Mesendoderm (in vitro differentiated cells): Measurements from ENCODE around the gene ZNF606.

Source experiments
- DNase-seq: peaks from one replicate; pipeline ENCODE4 v3.0.0; 2013
- H2AK5ac ChIP-seq: 2 replicates; pipeline ENCODE4 v1.6.1; 2013; ENCODE audit warnings: low read length, inconsistent platforms
- H2BK120ac ChIP-seq: 2 replicates; pipeline ENCODE4 v1.6.1; 2013; ENCODE audit warnings: low read depth, mild to moderate bottlenecking, low read length, moderate library complexity, mixed read lengths
- H2BK15ac ChIP-seq: replicated peaks from 2 replicates; pipeline ENCODE4 v1.6.1; 2013; ENCODE audit warnings: low read depth, mild to moderate bottlenecking, moderate library complexity
- H2BK5ac ChIP-seq: 2 replicates; pipeline ENCODE4 v1.6.1; 2013; ENCODE audit warnings: low read length, inconsistent platforms
- H3K18ac ChIP-seq: 2 replicates; pipeline ENCODE4 v1.6.1; 2013; ENCODE audit warnings: mild to moderate bottlenecking, low read length, mixed read lengths
- H3K23ac ChIP-seq: one replicate; pipeline ENCODE4 v1.6.1; 2013; ENCODE audit warnings: low read length
- H3K27ac ChIP-seq: 2 replicates; pipeline ENCODE4 v1.5.1; 2013; ENCODE audit warnings: low read depth, mild to moderate bottlenecking, inconsistent platforms, low read length, moderate library complexity
- H3K27me3 ChIP-seq: 2 replicates; pipeline ENCODE4 v1.6.1; 2013; ENCODE audit warnings: low read length, control low read depth, mild to moderate bottlenecking, inconsistent platforms; ENCODE audit not compliant: insufficient read depth, poor library complexity
- H3K36me3 ChIP-seq: 2 replicates; pipeline ENCODE4 v1.6.1; 2013; ENCODE audit warnings: low read length, inconsistent platforms; ENCODE audit not compliant: control insufficient read depth, insufficient read depth
- H3K4ac ChIP-seq: one replicate; pipeline ENCODE4 v1.6.1; 2013; ENCODE audit warnings: low read depth, mild to moderate bottlenecking, low read length, moderate library complexity
- H3K4me1 ChIP-seq: 2 replicates; pipeline ENCODE4 v1.6.1; 2013; ENCODE audit warnings: low read depth, low read length, inconsistent platforms; ENCODE audit not compliant: control insufficient read depth
- H3K4me2 ChIP-seq: 2 replicates; pipeline ENCODE4 v1.6.1; 2013; ENCODE audit warnings: low read length
- H3K4me3 ChIP-seq: 2 replicates; pipeline ENCODE4 v1.5.1; 2013; ENCODE audit warnings: mild to moderate bottlenecking, low read length
- H3K56ac ChIP-seq: one replicate; pipeline ENCODE4 v1.6.1; 2013; ENCODE audit warnings: low read length
- H3K79me1 ChIP-seq: 2 replicates; pipeline ENCODE4 v1.6.1; 2013; ENCODE audit warnings: low read length, inconsistent platforms
- H3K79me2 ChIP-seq: 2 replicates; pipeline ENCODE4 v1.6.1; 2013; ENCODE audit warnings: mild to moderate bottlenecking, low read length; ENCODE audit not compliant: control insufficient read depth, insufficient read depth
- H3K9ac ChIP-seq: 2 replicates; pipeline ENCODE4 v1.6.1; 2013; ENCODE audit warnings: low read length, inconsistent platforms
- H4K5ac ChIP-seq: one replicate; pipeline ENCODE4 v1.6.1; 2013; ENCODE audit warnings: low read length
- H4K8ac ChIP-seq: one replicate; pipeline ENCODE4 v1.6.1; 2013; ENCODE audit warnings: low read depth, mild to moderate bottlenecking, control low read depth, low read length, moderate library complexity
- WGBS: extraction: QIAGEN DNeasy Blood & Tissue Kit; methylation state at CpG from one replicate; pipeline ENCODE4 v1.1.7; 2013; ENCODE audit warnings: low lambda C conversion rate, missing lambda C conversion rate; ENCODE audit not compliant: insufficient coverage; ENCODE audit errors: extremely low coverage; 5-methylcytosine and 5-hydroxymethylcytosine counted together

The ZNF606 gene

DNA sequence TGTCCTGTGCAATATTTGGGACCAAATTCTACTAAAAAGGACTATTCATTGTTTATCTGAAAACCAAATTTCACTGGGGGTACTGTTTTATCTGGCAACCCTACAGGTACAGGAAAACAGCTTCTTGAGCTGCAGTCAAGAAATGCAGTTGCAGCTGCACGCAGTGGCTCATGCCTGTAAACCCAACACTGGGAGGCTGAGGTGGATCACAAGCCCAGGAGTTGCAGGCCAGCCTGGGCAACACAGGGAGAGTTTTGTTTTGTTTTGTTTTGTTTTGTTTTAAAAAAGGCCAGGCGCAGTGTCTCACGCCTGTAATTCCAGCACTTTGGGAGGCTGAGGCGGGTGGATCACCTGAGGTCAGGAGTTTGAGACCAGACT is 19.7 kb upstream of the ZNF606 start:
- Histone ChIP-seq H3K27ac (no peak overlapping the region), H2BK15ac (no peak overlapping the region), H2BK5ac (no peak overlapping the region), H3K4ac (no peak overlapping the region), H4K8ac (no peak overlapping the region), H2BK120ac (no peak overlapping the region), H3K79me2 (no peaks in the 10 kb centered on the region), H3K27me3 (no peaks in the 10 kb centered on the region), H2AK5ac (no peak overlapping the region), H3K79me1 (no peaks in the 10 kb centered on the region), H3K56ac (no peak overlapping the region), H3K4me2 (no peak overlapping the region), H3K4me1 (no peaks in the 10 kb centered on the region), H3K9ac (no peak overlapping the region), H3K18ac (no peak overlapping the region), H4K5ac (no peak overlapping the region), H3K23ac (no peak overlapping the region), H3K36me3 (no peaks in the 10 kb centered on the region), H3K4me3 (no peak overlapping the region)
- DNase-seq, result no peak
- no CpG with 5 or more reads among the region's 4 CpGs for WGBS

DNA sequence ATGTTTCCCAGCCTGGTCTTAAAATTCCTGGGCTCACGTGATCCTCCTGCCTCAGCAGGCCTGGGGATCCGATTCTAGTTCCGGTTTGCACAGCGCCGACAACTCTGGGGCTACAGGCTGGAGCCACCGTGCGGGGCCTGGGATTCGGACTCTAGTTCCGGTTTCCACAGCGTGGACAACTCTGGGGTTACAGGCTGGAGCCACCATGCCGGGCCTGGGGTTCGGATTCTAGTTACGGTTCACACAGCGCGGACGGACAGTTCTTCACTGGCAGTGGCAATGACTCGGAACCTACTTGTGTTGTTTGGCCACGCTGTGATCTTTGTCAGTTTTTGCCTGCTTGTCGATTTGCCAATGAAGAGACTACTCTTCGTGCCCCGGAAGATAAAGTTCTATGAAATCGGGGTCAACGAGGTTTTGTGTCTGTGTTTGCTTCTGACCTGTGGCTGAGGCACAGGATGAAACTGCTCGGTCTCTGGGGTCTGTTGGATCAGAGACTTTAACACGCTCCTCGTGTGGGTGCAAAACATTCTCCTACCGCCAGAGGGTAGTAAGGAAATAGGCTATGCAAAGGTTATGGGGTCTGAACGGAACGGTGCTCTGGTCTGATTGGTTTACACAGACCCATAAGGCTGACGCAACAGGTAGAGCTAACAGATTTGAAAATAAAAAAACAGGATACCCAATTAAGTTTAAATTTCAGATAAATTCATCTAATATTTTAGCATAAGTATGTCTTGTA is 19.1 kb upstream of the ZNF606 start:
- no peak overlapping the region for H2BK120ac ChIP-seq
- no peak overlapping the region for H2AK5ac ChIP-seq
- no peak overlapping the region for H3K4ac ChIP-seq
- WGBS, result no CpG with 5 or more reads among the region's 30 CpGs
- no peak overlapping the region for H3K27ac ChIP-seq
- H3K9ac ChIP-seq, result no peak overlapping the region
- no peak overlapping the region for H3K18ac ChIP-seq
- no peak overlapping the region for H3K23ac ChIP-seq
- H3K4me1 ChIP-seq, result no peaks in the 10 kb centered on the region
- H3K56ac ChIP-seq, result no peak overlapping the region
- no peak overlapping the region for H4K8ac ChIP-seq
- H3K4me2 ChIP-seq, result no peak overlapping the region
- H3K36me3 ChIP-seq, result no peaks in the 10 kb centered on the region
- H3K4me3 ChIP-seq, result no peak overlapping the region
- H3K79me2 ChIP-seq, result no peaks in the 10 kb centered on the region
- no peak overlapping the region for H2BK15ac ChIP-seq
- peak; percentile 92 for DNase-seq
- H4K5ac ChIP-seq, result no peak overlapping the region
- H3K27me3 ChIP-seq, result no peaks in the 10 kb centered on the region
- H3K79me1 ChIP-seq, result no peaks in the 10 kb centered on the region
- no peak overlapping the region for H2BK5ac ChIP-seq

DNA sequence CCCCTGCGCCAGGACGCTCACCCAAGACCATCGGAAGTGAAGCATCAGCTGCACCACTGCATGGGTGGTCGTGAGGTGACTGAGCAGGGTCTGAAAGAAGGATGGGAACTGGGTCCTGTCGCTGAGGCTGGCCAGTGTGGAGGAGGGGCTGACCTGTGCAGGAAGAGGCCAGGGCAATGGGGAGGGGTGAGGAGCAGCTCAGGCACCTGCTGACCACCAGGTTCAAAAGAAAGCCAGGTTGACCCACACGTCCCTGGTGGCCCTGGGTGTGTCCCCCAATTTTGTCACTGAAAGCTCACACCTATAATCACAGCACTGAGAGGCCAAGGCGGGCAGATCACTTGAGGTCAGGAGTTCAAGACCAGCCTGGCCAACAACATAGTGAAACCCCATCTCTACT is 17.5 kb upstream of the ZNF606 start:
- no peak overlapping the region for H3K56ac ChIP-seq
- no peak overlapping the region for H4K5ac ChIP-seq
- H3K23ac ChIP-seq, result no peak overlapping the region
- no peak overlapping the region for H2AK5ac ChIP-seq
- H3K9ac ChIP-seq, result no peak overlapping the region
- H3K27ac ChIP-seq, result no peak overlapping the region
- no CpG with 5 or more reads among the region's 7 CpGs for WGBS
- H3K4ac ChIP-seq, result no peak overlapping the region
- H3K79me2 ChIP-seq, result no peaks in the 10 kb centered on the region
- H3K4me3 ChIP-seq, result no peak overlapping the region
- H4K8ac ChIP-seq, result no peak overlapping the region
- H2BK15ac ChIP-seq, result no peak overlapping the region
- no peaks in the 10 kb centered on the region for H3K27me3 ChIP-seq
- H2BK120ac ChIP-seq, result no peak overlapping the region
- no peak overlapping the region for H2BK5ac ChIP-seq
- H3K4me2 ChIP-seq, result no peak overlapping the region
- H3K4me1 ChIP-seq, result no peaks in the 10 kb centered on the region
- H3K36me3 ChIP-seq, result no peaks in the 10 kb centered on the region
- no peak overlapping the region for H3K18ac ChIP-seq
- DNase-seq, result no peak
- no peaks in the 10 kb centered on the region for H3K79me1 ChIP-seq

DNA sequence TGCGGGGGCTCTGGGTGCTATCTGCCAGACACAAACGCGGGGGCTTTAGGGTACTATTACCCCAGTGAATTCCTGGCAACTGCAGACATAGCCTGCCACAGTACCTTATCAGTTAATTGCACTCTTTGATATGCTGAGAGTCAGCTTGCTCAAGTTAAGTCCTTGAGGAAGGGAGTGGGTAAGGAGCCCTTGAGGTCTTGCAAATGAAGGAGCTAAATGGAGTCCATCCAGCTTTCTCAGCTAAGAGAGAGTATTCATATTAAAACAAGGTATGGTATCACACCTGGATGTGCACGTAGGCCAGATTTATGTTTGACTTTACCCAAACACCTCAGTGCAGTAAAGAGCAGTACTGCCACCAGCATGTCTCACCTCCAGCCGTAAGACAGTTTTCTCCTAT is 11.5 kb upstream of the ZNF606 start:
- Histone ChIP-seq H3K4ac (no peak overlapping the region), H3K9ac (no peak overlapping the region), H3K27me3 (no peaks in the 10 kb centered on the region), H4K5ac (no peak overlapping the region), H3K79me2 (no peaks in the 10 kb centered on the region), H2BK120ac (no peak overlapping the region), H3K23ac (no peak overlapping the region), H3K4me1 (no peaks in the 10 kb centered on the region), H3K4me3 (no peak overlapping the region), H2BK5ac (no peak overlapping the region), H3K4me2 (no peak overlapping the region), H3K79me1 (no peaks in the 10 kb centered on the region), H2BK15ac (no peak overlapping the region), H3K18ac (no peak overlapping the region), H3K56ac (no peak overlapping the region), H3K27ac (no peak overlapping the region), H3K36me3 (no peaks in the 10 kb centered on the region), H4K8ac (no peak overlapping the region), H2AK5ac (no peak overlapping the region)
- no CpG with 5 or more reads among the region's 5 CpGs for WGBS
- DNase-seq, result peak; percentile 71

DNA sequence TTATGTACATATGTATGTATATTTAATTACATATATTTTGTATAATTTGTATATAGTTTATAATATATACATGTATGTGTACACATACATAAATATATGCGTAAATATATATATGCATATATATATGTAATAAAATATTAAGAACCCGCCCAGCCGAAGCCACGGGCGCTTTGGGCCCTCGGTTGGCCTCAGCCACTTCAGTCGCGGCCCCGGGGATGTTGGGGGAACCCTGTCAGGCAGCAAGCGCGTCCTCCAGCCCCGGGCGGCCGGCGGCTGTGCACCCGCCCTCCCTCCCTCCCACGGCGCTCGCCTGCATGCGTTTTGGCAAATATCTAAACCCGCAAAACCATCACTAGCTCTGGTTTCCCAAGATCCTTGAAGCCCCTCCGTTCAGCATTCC is 7.9 kb upstream of the ZNF606 start:
- H3K36me3 ChIP-seq, result peaks cover 3% of the 10 kb centered on the region
- H2AK5ac ChIP-seq, result no peak overlapping the region
- DNase-seq, result no peak
- no CpG with 5 or more reads among the region's 22 CpGs for WGBS
- H3K79me2 ChIP-seq, result no peaks in the 10 kb centered on the region
- no peaks in the 10 kb centered on the region for H3K4me1 ChIP-seq
- H3K18ac ChIP-seq, result no peak overlapping the region
- H4K5ac ChIP-seq, result no peak overlapping the region
- no peak overlapping the region for H3K9ac ChIP-seq
- no peak overlapping the region for H3K23ac ChIP-seq
- no peak overlapping the region for H3K4ac ChIP-seq
- H3K27ac ChIP-seq, result no peak overlapping the region
- no peaks in the 10 kb centered on the region for H3K79me1 ChIP-seq
- H2BK15ac ChIP-seq, result no peak overlapping the region
- no peak overlapping the region for H4K8ac ChIP-seq
- H2BK120ac ChIP-seq, result no peak overlapping the region
- H2BK5ac ChIP-seq, result no peak overlapping the region
- no peak overlapping the region for H3K4me3 ChIP-seq
- no peaks in the 10 kb centered on the region for H3K27me3 ChIP-seq
- H3K56ac ChIP-seq, result no peak overlapping the region
- H3K4me2 ChIP-seq, result no peak overlapping the region
